Epithelial cell of prostate (primary cell): Measurements from ENCODE around the gene ST6GALNAC2.

Experiments used
- DNase-seq: peaks from one replicate; pipeline ENCODE4 v3.0.0-alpha.2; 2011; ENCODE audit warnings: low read depth, low spot score
- H3K27ac ChIP-seq: fragments of 450-650 bp; 2 replicates; pipeline ENCODE4 v1.5.1; 2017; ENCODE audit warnings: mild to moderate bottlenecking

The ST6GALNAC2 gene

GRCh38 chr17:76601065-76601464 is 15.4 kb upstream of the ST6GALNAC2 start:
- no peak for DNase-seq
- peak overlapping the region; percentile 83 for H3K27ac ChIP-seq

- peak overlapping the region; percentile 83 for H3K27ac ChIP-seq
- no peak for DNase-seq
These were observed 14.2 kb upstream of the ST6GALNAC2 start for GRCh38 chr17:76599694-76600460.

- H3K27ac ChIP-seq, result peak overlapping the region; percentile 71
- DNase-seq, result no peak
These were observed 12.4 kb upstream of the ST6GALNAC2 start for GRCh38 chr17:76598004-76598439.

- DNase-seq, result peak; percentile 98
These were observed 11.7 kb upstream of the ST6GALNAC2 start for GRCh38 chr17:76597156-76598003.

GRCh38 chr17:76594690-76595089 is 9.0 kb upstream of the ST6GALNAC2 start:
- DNase-seq, result no peak
- H3K27ac ChIP-seq, result no peak overlapping the region

More at GRCh38 chr17:76597156-76598003, 11.7 kb upstream of the ST6GALNAC2 start:
- H3K27ac ChIP-seq, result peak overlapping the region; percentile 71

GRCh38 chr17:76593959-76594358 is 8.3 kb upstream of the ST6GALNAC2 start:
- DNase-seq, result no peak
- no peak overlapping the region for H3K27ac ChIP-seq

GRCh38 chr17:76593384-76593826 is 7.7 kb upstream of the ST6GALNAC2 start:
- H3K27ac ChIP-seq, result peak overlapping the region; percentile 62
- DNase-seq, result peak; percentile 88

- DNase-seq, result no peak
These were observed 2.5 kb upstream of the ST6GALNAC2 start for GRCh38 chr17:76588182-76588581.

GRCh38 chr17:76586741-76587487 is 1.3 kb upstream of the ST6GALNAC2 start:
- peak overlapping the region; percentile 96 for H3K27ac ChIP-seq
- DNase-seq, result no peak

More at GRCh38 chr17:76588182-76588581, 2.5 kb upstream of the ST6GALNAC2 start:
- no peak overlapping the region for H3K27ac ChIP-seq

- peak overlapping the region; percentile 96 for H3K27ac ChIP-seq
- DNase-seq, result no peak
These were observed 519 bp downstream of the ST6GALNAC2 start for GRCh38 chr17:76585033-76585648.

- DNase-seq, result no peak
- H3K27ac ChIP-seq, result peak overlapping the region; percentile 96
These were observed 1.1 kb downstream of the ST6GALNAC2 start for GRCh38 chr17:76584427-76585032.

GRCh38 chr17:76582660-76583059 is 3.0 kb downstream of the ST6GALNAC2 start:
- DNase-seq, result peak; percentile 58
- peak overlapping the region; percentile 96 for H3K27ac ChIP-seq

GRCh38 chr17:76581515-76581914 is 4.1 kb downstream of the ST6GALNAC2 start:
- DNase-seq, result no peak
- H3K27ac ChIP-seq, result peak overlapping the region; percentile 96

- peak overlapping the region; percentile 96 for H3K27ac ChIP-seq
- no peak for DNase-seq
These were observed 6.4 kb downstream of the ST6GALNAC2 start for GRCh38 chr17:76579281-76579680.

GRCh38 chr17:76578376-76578775 is 7.3 kb downstream of the ST6GALNAC2 start:
- peak; percentile 86 for DNase-seq
- peak overlapping the region; percentile 96 for H3K27ac ChIP-seq

- no peak for DNase-seq
- H3K27ac ChIP-seq, result peak overlapping the region; percentile 96
These were observed 7.8 kb downstream of the ST6GALNAC2 start for GRCh38 chr17:76577876-76578275.

- no peak for DNase-seq
- H3K27ac ChIP-seq, result no peak overlapping the region
These were observed 9.5 kb downstream of the ST6GALNAC2 start for GRCh38 chr17:76576189-76576588.

- DNase-seq, result no peak
- H3K27ac ChIP-seq, result no peak overlapping the region
These were observed 10.1 kb downstream of the ST6GALNAC2 start for GRCh38 chr17:76575570-76575969.

GRCh38 chr17:76574166-76574565 is 11.5 kb downstream of the ST6GALNAC2 start:
- no peak for DNase-seq

More at GRCh38 chr17:76574166-76574565, 11.5 kb downstream of the ST6GALNAC2 start:
- no peak overlapping the region for H3K27ac ChIP-seq
